Measurements from ENCODE around the gene SLC7A5. TPM values are rescaled to one million over a fixed set of nuclear protein-coding genes. Genes with fewer than 3 reads are reported as not detected.

The SLC7A5 gene
- total RNA-seq, 1 donor from 2014 or later: 127 TPM

GRCh38 chr16:87839542-87840270, 29.6 kb downstream of the SLC7A5 start:
- Mint-ChIP-seq H3K36me3 (ENCODE audit: unreplicated experiment) (peaks cover 15% of the 10 kb centered on the region), H3K4me3 (ENCODE audit: unreplicated experiment) (no peak overlapping the region), H3K4me1 (ENCODE audit: unreplicated experiment) (peaks cover 69% of the 10 kb centered on the region), H3K27me3 (ENCODE audit: unreplicated experiment) (no peaks in the 10 kb centered on the region), H3K9me3 (ENCODE audit: unreplicated experiment) (no peaks in the 10 kb centered on the region), H3K27ac (ENCODE audit: unreplicated experiment) (peak overlapping the region; percentile 31)
- no peak for TF ChIP-seq CTCF (IDR thresholded peaks at IDR 0.05)
- no peak for DNase-seq (ENCODE audit: extremely low spot score, unreplicated experiment)

- Mint-ChIP-seq H3K36me3 (ENCODE audit: unreplicated experiment) (peaks cover 21% of the 10 kb centered on the region), H3K27ac (ENCODE audit: unreplicated experiment) (peak overlapping the region; percentile 93), H3K4me3 (ENCODE audit: unreplicated experiment) (no peak overlapping the region), H3K9me3 (ENCODE audit: unreplicated experiment) (no peaks in the 10 kb centered on the region), H3K27me3 (ENCODE audit: unreplicated experiment) (no peaks in the 10 kb centered on the region), H3K4me1 (ENCODE audit: unreplicated experiment) (peaks cover 66% of the 10 kb centered on the region)
- TF ChIP-seq CTCF (IDR thresholded peaks at IDR 0.05): no peak
- no peak for DNase-seq (ENCODE audit: extremely low spot score, unreplicated experiment)
Observed at GRCh38 chr16:87838643-87839541, 30.4 kb downstream of the SLC7A5 start.

GRCh38 chr16:87837627-87838289, 31.5 kb downstream of the SLC7A5 start:
- DNase-seq (ENCODE audit: extremely low spot score, unreplicated experiment): no peak
- Mint-ChIP-seq H3K4me3 (ENCODE audit: unreplicated experiment) (peak overlapping the region; percentile 18), H3K27ac (ENCODE audit: unreplicated experiment) (peak overlapping the region; percentile 93), H3K4me1 (ENCODE audit: unreplicated experiment) (peaks cover 55% of the 10 kb centered on the region), H3K36me3 (ENCODE audit: unreplicated experiment) (peaks cover 26% of the 10 kb centered on the region), H3K9me3 (ENCODE audit: unreplicated experiment) (no peaks in the 10 kb centered on the region), H3K27me3 (ENCODE audit: unreplicated experiment) (no peaks in the 10 kb centered on the region)
- TF ChIP-seq CTCF (IDR thresholded peaks at IDR 0.05): no peak

GRCh38 chr16:87836844-87837581, 32.3 kb downstream of the SLC7A5 start:
- peaks cover 55% of the 10 kb centered on the region for H3K4me1 Mint-ChIP-seq (ENCODE audit: unreplicated experiment)
- peak overlapping the region; percentile 52 for H3K4me3 Mint-ChIP-seq (ENCODE audit: unreplicated experiment)
- peaks cover 22% of the 10 kb centered on the region for H3K36me3 Mint-ChIP-seq (ENCODE audit: unreplicated experiment)
- no peaks in the 10 kb centered on the region for H3K27me3 Mint-ChIP-seq (ENCODE audit: unreplicated experiment)
- no peaks in the 10 kb centered on the region for H3K9me3 Mint-ChIP-seq (ENCODE audit: unreplicated experiment)
- no peak for DNase-seq (ENCODE audit: extremely low spot score, unreplicated experiment)
- peak overlapping the region; percentile 93 for H3K27ac Mint-ChIP-seq (ENCODE audit: unreplicated experiment)
- no peak for TF ChIP-seq CTCF (IDR thresholded peaks at IDR 0.05)
